Stimulated activated CD8-positive, alpha-beta memory T cell treated with anti-CD3 and anti-CD28 coated beads, Interleukin-4, amount 100 ng/mL, for 24 hours (primary cell): Measurements from ENCODE around the gene EMX1.
A peak's percentile ranks its signal among the peaks of the same experiment; 100 is the strongest.

Experiments used
- DNase-seq: peaks from one replicate; pipeline ENCODE4 v3.0.0-alpha.2; 2020; ENCODE audit warnings: low read depth

Gene EMX1

GRCh38 chr2:72917138-72917876, at the start of gene EMX1:
EMX1 (plus strand) TSS chr2:72917519; CDS start chr2:72917853, 334 bp downstream.
- peak; percentile 50 for DNase-seq

- no peak for DNase-seq
Measured at GRCh38 chr2:72871060-72871459, 46.3 kb upstream of the EMX1 start.

- DNase-seq: no peak
Measured at GRCh38 chr2:72871880-72872279, 45.4 kb upstream of the EMX1 start.

GRCh38 chr2:72883356-72883962, 33.9 kb upstream of the EMX1 start:
- DNase-seq: no peak

GRCh38 chr2:72886505-72887031, 30.8 kb upstream of the EMX1 start:
- DNase-seq: no peak

- peak; percentile 64 for DNase-seq
Measured at GRCh38 chr2:72887032-72887739, 30.1 kb upstream of the EMX1 start, which contains the start of gene SPR. SPR (plus strand) TSS chr2:72887408; CDS start chr2:72887433, 25 bp downstream.

GRCh38 chr2:72887740-72888437, 29.4 kb upstream of the EMX1 start:
- DNase-seq: peak; percentile 40

- no peak for DNase-seq
Measured at GRCh38 chr2:72888438-72889202, 28.7 kb upstream of the EMX1 start.

GRCh38 chr2:72889991-72890390, 27.3 kb upstream of the EMX1 start:
- no peak for DNase-seq

- no peak for DNase-seq
Measured at GRCh38 chr2:72891091-72891818, 26.1 kb upstream of the EMX1 start.

- peak; percentile 36 for DNase-seq
Measured at GRCh38 chr2:72892506-72893173, 24.7 kb upstream of the EMX1 start.

- no peak for DNase-seq
Measured at GRCh38 chr2:72893594-72894319, 23.6 kb upstream of the EMX1 start.

- DNase-seq: no peak
Measured at GRCh38 chr2:72894514-72894913, 22.8 kb upstream of the EMX1 start.

GRCh38 chr2:72895154-72895553, 22.2 kb upstream of the EMX1 start:
- DNase-seq: no peak

GRCh38 chr2:72895759-72896281, 21.5 kb upstream of the EMX1 start:
- DNase-seq: no peak

GRCh38 chr2:72896446-72896845, 20.9 kb upstream of the EMX1 start:
- no peak for DNase-seq

- DNase-seq: no peak
Measured at GRCh38 chr2:72897785-72898584, 19.3 kb upstream of the EMX1 start.

GRCh38 chr2:72898585-72898906, 18.8 kb upstream of the EMX1 start:
- DNase-seq: no peak
